Lower leg skin (tissue), 4 donors: ENCODE results near the gene SFTPA2. TPM values are rescaled to one million over a fixed set of nuclear protein-coding genes. Genes with fewer than 3 reads are reported as not detected.
"Not testable (repeated sequence)": the region's sequence is repeated elsewhere in the genome, so short reads cannot be mapped to it uniquely, and the experiment has no call there.

Experiments
- DNase-seq, 2 donors: peaks; one replicate each; pipeline ENCODE4 v3.0.0-alpha.2; 2019; ENCODE audit warnings: low spot score in 2 of 2
- H3K4me3 ChIP-seq: fragments of 200-600 bp; sonication (generic); 2 replicates; pipeline ENCODE4 v1.5.1; 2017; ENCODE audit warnings: mild to moderate bottlenecking, low read depth; ENCODE audit not compliant: poor library complexity, severe bottlenecking
- CTCF ChIP-seq, 3 donors: fragments of 450-650 bp; IDR thresholded peaks; one replicate each; pipeline ENCODE4 v1.5.1; 2016; ENCODE audit warnings: antibody characterized with exemption in 3 of 3, mild to moderate bottlenecking in 3 of 3, moderate library complexity in 2 of 3
- POLR2A ChIP-seq, 2 donors: fragments of 450-650 bp; IDR thresholded peaks; one replicate each; pipeline ENCODE4 v1.6.1; 2016 to 2017; ENCODE audit warnings: antibody characterized with exemption in 2 of 2, mild to moderate bottlenecking in 1 of 2, moderate library complexity in 1 of 2
- WGBS, 2 donors: methylation state at CpG; one replicate each; pipeline ENCODE4 v1.1.5; 2018; 5-methylcytosine and 5-hydroxymethylcytosine counted together
- intact Hi-C: fragments of 100-400 bp; cut with DNase I; formaldehyde crosslinking; loops from one replicate; pipeline ENCODE4 v1.15.0; 2023; ENCODE audit warnings: low total_unique reads
- total RNA-seq, 4 donors: library from RNA; depleted of rRNA; stranded (reverse); fragments of >200 nt; gene quantifications; one replicate each; pipeline ENCODE4 v1.1.0, GENCODE V29; 2016

SFTPA2 gene
- total RNA-seq, 4 donors from 2014 or later, result not detected

- intact Hi-C loops, result no loop called here
Measured at GRCh38 chr10:79585870-79586527, 25.8 kb upstream of the SFTPA2 start.

GRCh38 chr10:79583488-79584024, 23.3 kb upstream of the SFTPA2 start:
- 87 to 91% methylated on average over 7 of the region's 7 CpGs for WGBS, 2 donors
- DNase-seq, result no peak
- intact Hi-C loops, result no loop called here
- no peak for TF ChIP-seq CTCF (IDR thresholded peaks at IDR 0.05)
- no peak for TF ChIP-seq POLR2A (IDR thresholded peaks at IDR 0.05)
- no peak overlapping the region for H3K4me3 ChIP-seq

More at GRCh38 chr10:79585870-79586527, 25.8 kb upstream of the SFTPA2 start:
- WGBS, 2 donors, result 89 to 92% methylated on average over 11 of the region's 11 CpGs
- no peak for TF ChIP-seq POLR2A (IDR thresholded peaks at IDR 0.05)
- DNase-seq, result no peak
- no peak overlapping the region for H3K4me3 ChIP-seq

- DNase-seq, H3K4me3 ChIP-seq, intact Hi-C loops: not testable (repeated sequence)
- 54 to 76% methylated on average over 1 to 3 of the region's 6 CpGs for WGBS, 2 donors
Measured at GRCh38 chr10:79582954-79583353, 22.7 kb upstream of the SFTPA2 start.

GRCh38 chr10:79582096-79582495, 21.9 kb upstream of the SFTPA2 start:
- no peak overlapping the region for H3K4me3 ChIP-seq
- WGBS, 2 donors, result 84 to 90% methylated on average over 6 of the region's 6 CpGs
- intact Hi-C loops, result no loop called here
- no peak for DNase-seq
- TF ChIP-seq CTCF (IDR thresholded peaks at IDR 0.05) (no peak), POLR2A (IDR thresholded peaks at IDR 0.05) (no peak)

GRCh38 chr10:79581044-79581443, 20.8 kb upstream of the SFTPA2 start:
- intact Hi-C loops, result no loop called here
- no peak overlapping the region for H3K4me3 ChIP-seq
- DNase-seq, result no peak
- no peak for TF ChIP-seq POLR2A (IDR thresholded peaks at IDR 0.05)
- TF ChIP-seq CTCF (IDR thresholded peaks at IDR 0.05), result no peak

GRCh38 chr10:79579361-79579760, 19.2 kb upstream of the SFTPA2 start:
- no peak for DNase-seq
- no peak overlapping the region for H3K4me3 ChIP-seq
- TF ChIP-seq POLR2A (IDR thresholded peaks at IDR 0.05), result no peak
- no peak for TF ChIP-seq CTCF (IDR thresholded peaks at IDR 0.05)
- intact Hi-C loops, result no loop called here
- WGBS, 2 donors, result 93 to 96% methylated on average over 2 of the region's 2 CpGs

GRCh38 chr10:79570624-79571023, 10.4 kb upstream of the SFTPA2 start:
- intact Hi-C loops, H3K4me3 ChIP-seq, DNase-seq: not testable (repeated sequence)
- 78 to 87% methylated on average over 6 of the region's 6 CpGs for WGBS, 2 donors
